AG09319 (cell line): ENCODE results near the gene AMZ1.
"Not testable (repeated sequence)": the region's sequence is repeated elsewhere in the genome, so short reads cannot be mapped to it uniquely, and the experiment has no call there.

Experiments
- DNase-seq: peaks from one replicate; pipeline ENCODE4 v3.0.0-alpha.2; 2010; ENCODE audit warnings: low read depth; ENCODE audit errors: extremely low read depth
- TF ChIP-seq, protein P1 (sequence below): IDR thresholded peaks from 2 replicates; pipeline ENCODE4 v1.5.1; 2011; ENCODE audit warnings: low read depth, mild to moderate bottlenecking, inconsistent platforms, low read length, moderate library complexity

AMZ1 gene

GRCh38 chr7:2670171-2670570 is 17.8 kb upstream of the AMZ1 start:
- no peak for DNase-seq
- TF ChIP-seq, protein P1, sequence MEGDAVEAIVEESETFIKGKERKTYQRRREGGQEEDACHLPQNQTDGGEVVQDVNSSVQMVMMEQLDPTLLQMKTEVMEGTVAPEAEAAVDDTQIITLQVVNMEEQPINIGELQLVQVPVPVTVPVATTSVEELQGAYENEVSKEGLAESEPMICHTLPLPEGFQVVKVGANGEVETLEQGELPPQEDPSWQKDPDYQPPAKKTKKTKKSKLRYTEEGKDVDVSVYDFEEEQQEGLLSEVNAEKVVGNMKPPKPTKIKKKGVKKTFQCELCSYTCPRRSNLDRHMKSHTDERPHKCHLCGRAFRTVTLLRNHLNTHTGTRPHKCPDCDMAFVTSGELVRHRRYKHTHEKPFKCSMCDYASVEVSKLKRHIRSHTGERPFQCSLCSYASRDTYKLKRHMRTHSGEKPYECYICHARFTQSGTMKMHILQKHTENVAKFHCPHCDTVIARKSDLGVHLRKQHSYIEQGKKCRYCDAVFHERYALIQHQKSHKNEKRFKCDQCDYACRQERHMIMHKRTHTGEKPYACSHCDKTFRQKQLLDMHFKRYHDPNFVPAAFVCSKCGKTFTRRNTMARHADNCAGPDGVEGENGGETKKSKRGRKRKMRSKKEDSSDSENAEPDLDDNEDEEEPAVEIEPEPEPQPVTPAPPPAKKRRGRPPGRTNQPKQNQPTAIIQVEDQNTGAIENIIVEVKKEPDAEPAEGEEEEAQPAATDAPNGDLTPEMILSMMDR, result no peak

DNA sequence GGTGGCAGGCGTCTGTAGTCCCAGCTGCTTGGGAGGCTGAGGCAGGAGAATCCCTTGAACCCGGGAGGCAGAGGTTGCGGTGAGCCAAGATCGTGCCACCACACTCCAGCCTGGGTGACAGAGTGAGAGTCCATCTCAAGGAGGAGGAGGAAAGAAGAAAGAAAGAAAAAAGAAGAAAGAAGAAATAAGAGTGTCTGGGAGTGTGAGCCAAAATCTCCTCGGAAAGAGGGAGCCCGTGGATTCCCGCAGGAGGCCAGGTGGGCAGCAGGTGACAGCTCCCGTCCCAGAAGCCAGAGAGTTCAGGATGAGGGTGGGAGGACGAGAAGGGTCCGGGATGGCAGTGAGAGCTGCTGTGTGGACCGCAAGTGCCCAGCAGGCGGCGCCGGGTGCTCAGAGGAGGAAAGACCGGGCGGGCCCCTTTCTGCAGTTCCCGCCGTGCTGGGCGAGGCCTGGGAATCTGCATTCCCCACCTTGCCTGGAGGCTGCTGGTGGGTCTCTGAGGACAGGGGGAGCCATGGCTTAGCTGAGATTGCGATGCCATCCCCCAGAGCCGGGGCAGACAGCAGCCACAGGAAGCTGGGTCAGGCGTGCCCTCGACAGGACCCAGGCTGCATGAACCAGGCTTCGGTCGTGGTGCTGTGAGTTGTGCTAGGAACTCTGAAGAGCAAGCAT is 17.1 kb upstream of the AMZ1 start:
- no peak for DNase-seq
- TF ChIP-seq, protein P1, result peak; percentile 90

GRCh38 chr7:2673214-2673613 is 14.8 kb upstream of the AMZ1 start:
- not testable (repeated sequence) for DNase-seq

DNA sequence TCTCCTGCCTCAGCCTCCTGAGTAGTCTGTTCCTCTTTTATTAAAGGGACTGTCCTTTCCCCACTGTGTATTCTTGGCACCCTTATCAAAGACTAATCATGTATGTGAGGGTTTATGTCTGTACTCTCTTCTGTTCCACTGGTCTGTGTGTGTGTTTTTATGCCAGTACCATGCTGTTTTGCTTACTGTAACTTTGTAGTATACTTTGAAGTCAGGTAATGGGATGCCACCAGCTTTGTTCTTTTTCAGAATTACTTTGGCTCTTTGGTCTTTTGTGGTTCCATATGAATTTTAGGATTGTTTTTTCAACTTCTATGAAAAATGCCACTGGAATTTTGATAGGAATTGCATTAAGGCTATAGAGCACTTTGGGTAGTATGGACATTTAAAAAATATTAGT is 14.1 kb upstream of the AMZ1 start:
- TF ChIP-seq, protein P1, result no peak
- DNase-seq, result no peak

GRCh38 chr7:2675256-2675764 is 12.7 kb upstream of the AMZ1 start:
- no peak for DNase-seq
- TF ChIP-seq, protein P1, result no peak

- DNase-seq, result not testable (repeated sequence)
Observed at GRCh38 chr7:2676576-2676975, 11.4 kb upstream of the AMZ1 start.

DNA sequence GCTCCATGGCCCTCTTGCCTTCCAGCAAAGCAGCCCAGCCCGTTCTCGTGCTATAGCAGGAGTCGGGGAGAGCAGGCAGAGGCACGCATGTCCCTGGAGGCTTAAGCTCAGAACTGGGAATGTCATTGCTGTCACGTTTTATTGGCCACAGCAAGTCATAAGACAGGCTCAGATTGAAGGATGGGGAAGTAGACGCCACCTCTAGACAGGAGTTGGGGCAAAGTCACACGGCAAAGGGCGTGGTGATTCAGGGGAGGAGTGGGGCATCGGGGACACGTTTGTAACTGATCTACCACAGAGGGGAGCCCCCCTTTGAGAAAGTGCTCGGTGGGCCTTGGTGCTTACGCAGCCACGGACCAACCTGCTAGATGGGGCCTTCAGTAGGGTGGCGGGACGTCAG is 9.5 kb upstream of the AMZ1 start:
- not testable (repeated sequence) for DNase-seq

DNA sequence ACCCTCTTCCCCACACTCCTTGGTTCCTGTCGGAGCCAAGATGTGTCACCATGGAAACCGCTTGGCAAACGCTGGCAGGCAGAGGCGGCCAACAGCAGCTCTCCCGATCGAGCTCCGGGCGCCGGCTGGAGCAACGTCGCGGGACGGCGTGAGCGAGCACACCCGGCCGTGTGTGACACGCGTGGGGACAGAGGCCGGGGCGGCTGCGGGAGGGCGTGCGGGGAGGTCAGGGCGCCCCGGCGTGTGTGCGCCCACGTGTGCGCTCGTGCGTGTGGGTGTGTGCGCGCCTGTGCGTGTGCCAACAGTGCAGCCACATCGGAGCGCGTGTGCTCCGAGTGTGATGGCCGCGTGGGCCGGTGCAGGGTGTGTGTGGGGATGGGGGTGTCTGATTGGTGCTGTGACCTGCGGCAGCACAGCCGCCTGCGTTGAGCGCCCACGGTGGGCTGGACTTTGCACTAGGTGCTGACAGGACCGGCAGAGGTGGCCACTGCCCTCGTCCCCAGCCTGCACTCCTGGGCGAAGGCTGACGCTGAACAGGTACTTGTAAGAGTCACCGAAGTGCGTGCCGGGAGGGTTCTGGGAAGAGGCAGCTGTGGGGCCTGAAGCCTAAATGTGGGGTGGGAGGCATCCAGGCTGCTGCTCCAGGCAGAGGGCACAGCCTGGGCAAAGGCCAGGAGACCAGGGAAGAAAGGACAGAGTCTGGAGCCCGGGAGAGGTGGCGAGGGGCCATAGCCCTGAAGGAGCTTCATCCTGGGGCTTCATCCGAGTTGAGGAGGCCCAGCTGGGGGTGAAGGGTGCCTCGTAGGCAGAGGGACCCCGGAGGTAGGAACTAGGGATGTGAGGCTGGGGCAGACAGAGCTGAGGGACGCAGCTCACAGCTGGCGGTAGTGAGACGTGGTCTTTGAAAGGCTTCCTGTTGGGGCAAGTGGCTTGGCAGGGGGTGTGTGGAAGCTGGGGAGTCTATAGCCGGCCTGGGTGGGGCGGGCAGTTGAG is 8.6 kb upstream of the AMZ1 start:
- DNase-seq, result not testable (repeated sequence)

DNA sequence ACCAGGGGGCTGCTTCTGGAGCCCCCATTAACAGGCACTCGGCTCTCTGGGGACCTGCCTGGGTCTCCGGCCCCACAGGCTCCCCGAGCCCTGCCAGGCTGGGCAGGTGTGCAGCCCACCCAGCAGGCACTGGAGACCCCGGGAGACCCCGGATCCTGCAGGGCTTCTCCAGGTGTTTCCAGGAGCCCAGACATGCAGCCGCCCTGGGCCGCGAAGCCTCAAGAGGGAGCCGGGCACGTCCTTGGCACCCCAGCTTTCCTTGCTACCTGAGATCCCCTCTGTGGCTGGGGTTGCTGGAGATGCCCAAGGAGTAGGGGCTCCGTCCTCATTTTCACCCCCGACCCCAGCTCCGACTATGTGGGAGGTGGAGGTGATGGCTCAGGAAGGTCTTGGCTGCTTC is 7.7 kb upstream of the AMZ1 start:
- no peak for DNase-seq
- TF ChIP-seq, protein P1, result no peak
